ENCODE measurements around the gene FUT7.

Gene FUT7, protein sequence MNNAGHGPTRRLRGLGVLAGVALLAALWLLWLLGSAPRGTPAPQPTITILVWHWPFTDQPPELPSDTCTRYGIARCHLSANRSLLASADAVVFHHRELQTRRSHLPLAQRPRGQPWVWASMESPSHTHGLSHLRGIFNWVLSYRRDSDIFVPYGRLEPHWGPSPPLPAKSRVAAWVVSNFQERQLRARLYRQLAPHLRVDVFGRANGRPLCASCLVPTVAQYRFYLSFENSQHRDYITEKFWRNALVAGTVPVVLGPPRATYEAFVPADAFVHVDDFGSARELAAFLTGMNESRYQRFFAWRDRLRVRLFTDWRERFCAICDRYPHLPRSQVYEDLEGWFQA

DNA sequence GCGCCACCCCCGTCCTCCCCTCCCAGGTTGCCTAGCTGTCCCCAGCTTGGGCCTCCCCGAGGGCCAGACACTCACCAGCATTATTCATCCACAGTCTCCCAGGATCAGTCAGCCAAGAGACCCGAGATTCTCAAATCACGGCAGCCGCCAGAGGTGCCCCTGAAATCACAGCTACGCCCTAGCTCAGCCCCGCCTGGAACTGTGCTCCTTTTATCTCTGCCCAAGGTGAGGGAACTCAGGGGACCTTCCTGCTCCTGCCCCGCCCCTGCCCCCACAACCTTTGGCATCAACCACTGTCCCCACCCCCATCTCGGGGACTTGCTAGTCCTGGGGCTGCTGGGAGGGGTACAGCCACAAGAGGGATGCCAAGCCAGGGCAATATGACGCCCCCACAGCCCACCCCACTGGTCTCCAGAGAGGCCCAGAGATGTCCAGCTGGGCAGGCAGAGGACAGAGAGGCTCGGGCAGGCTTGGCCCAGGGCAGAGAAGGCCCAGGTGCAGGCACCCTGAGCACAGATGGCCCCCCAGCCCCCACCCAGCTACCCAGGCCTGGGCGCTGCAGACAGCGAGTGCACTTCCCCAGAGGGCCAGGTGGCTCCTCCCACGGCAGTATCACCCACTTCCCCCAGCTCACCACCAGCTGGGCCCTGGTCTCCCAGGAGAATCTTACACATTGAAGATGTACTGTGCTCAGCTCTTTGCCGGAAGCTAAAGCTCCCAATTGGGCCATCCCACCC, at the start of gene FUT7:
TSS of gene FUT7 (minus strand) at position 185 of the 737 bp plus-strand sequence. CDS start at position 88, 97 bp downstream.
- DNase-seq, result no peak

DNA sequence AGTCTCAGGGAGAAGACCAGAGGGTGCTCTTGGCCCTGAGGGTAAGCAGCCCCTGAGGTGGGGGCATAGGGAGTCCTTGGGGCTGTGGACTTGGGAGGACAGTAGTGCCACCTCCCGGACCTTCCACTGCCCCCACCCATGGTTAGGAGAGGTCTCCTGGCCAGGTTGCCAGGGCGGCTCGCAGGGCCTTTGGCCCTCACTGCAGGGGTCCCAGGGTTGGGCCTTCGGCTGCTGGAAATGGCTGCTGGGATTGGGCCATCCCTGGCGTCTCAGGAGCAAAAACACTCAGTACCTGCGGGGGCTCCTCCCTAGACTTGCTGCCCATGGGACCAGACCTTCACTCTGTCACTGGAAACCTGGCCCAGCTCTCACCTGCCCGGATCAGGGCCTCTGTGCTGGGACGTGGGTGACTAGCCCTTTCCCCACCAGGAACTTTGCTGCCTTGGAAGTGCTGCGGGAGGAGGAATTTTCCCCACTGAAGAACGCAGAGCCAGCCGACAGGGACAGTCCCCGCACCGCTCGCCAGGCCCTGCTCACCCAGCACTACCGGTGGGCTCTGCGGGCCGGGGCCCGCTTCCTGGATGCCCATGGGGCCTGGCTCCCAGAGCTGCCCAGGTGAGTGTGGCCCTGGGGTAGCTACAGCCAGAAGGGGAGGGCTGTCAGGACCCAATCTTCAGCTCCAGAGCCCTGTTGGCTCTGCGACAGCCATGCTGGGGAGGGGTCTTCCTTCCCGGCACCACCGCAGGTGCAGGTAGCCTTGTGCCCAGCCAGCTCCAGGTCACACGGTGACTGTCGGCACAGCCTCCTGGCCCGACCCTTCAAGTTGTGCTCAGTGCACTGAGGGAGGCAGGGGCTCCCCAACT, 48.6 kb upstream of the FUT7 start:
- DNase-seq, result no peak

DNA sequence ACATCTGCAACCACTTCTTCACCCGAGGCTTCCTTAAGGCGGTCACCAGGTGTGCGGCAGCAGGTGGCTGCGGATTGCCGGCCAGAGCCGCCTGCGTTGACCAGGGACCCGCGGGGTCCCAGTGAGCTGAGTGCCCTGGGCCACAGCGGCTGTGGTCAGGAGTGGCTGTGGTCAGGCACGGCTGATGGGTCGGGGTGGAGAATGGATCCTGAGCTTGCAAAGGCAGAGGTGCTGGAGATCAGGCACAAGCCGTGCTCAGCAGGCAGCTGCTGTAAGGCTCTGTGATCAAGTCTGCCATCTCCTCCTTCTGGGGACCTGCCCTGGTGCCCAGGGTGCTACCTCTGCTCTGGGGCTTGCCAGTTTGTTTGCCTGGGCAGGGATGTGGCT, 47.5 kb upstream of the FUT7 start:
- DNase-seq, result no peak

DNA sequence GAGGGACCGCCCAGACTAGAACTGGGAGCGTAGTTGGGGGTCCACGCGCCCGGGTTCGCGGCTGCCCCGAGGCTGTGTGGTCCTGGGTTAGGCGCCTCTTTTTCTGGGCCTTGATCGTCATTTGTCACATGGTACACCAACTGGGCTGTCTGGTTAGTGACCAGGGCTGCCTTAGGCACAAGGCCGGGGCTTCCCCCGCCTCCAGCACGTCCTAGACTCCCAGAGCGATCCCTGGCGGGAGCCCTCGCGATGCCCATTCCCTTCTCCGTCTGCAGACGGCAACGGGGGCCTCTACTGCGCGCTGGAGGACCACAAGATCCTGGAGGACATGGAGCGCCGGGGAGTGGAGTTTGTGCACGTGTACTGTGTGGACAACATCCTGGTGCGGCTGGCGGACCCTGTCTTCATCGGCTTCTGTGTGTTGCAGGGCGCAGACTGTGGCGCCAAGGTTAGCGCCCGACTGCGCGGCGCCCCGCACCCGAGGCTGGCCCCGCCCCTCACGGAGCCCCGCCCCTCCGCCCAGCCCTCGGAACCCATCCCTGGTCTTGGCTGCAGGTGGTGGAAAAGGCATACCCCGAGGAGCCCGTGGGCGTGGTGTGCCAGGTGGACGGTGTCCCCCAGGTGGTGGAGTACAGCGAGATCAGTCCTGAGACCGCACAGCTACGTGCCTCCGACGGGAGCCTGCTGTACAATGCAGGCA, 47.0 kb upstream of the FUT7 start:
- DNase-seq, result no peak

- peak; percentile 18 for DNase-seq
Observed at GRCh38 chr9:137077758-137078693, 46.1 kb upstream of the FUT7 start.

- DNase-seq, result peak; percentile 65
Observed at GRCh38 chr9:137077010-137077747, 45.3 kb upstream of the FUT7 start, which contains the start of gene UAP1L1. UAP1L1 (plus strand) TSS chr9:137077517; CDS start chr9:137077533, 16 bp downstream.

GRCh38 chr9:137076636-137077009, 44.7 kb upstream of the FUT7 start:
- no peak for DNase-seq

- DNase-seq, result no peak
Observed at GRCh38 chr9:137075275-137075775, 43.4 kb upstream of the FUT7 start.

GRCh38 chr9:137074657-137075274, 42.9 kb upstream of the FUT7 start:
- no peak for DNase-seq

- DNase-seq, result no peak
Observed at GRCh38 chr9:137073992-137074399, 42.1 kb upstream of the FUT7 start.

DNA sequence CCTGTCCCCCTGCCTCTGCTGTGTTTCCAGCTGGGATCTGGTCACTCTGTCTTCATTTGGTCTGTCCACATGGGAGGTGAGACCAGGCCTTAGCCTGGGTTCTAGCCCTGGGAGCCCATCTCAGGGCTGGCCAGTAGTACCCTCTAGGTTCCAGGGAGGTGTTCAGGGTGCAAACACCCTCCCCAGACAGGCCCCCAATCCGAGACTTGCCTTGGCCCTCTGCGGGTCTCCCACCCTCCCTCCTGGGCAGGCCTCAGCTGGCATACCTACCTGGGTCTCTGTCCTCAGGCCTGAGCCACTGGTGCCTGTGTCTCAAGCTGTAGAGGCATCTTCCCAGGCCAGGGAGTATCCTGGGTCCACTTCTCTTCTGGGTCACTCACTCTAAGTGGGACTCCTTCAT, 39.4 kb upstream of the FUT7 start:
- no peak for DNase-seq

DNA sequence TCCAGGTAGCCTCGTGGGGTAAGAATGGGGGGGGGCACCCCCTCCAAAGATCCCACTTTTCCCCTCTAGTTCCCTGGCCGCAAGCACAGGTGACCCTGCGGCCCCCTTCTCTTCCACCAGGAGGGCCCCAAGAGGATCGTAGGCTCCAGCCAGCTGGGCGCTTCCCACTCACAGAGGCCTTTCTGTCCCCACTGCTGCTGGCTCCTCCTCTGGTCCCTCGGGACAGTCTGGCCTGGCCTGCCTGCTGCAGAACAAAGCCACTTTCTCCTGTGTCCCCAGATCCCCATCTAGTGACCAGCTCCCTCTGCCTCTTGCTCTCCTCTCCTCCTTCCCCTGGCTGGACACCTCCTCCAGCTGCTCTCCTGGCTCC, 39.0 kb upstream of the FUT7 start:
- no peak for DNase-seq

- peak; percentile 85 for DNase-seq
Observed at GRCh38 chr9:137070201-137070905, 38.5 kb upstream of the FUT7 start, which contains the start of gene SAPCD2. SAPCD2 (minus strand) TSS chr9:137070557; CDS start chr9:137070460, 97 bp downstream.

DNA sequence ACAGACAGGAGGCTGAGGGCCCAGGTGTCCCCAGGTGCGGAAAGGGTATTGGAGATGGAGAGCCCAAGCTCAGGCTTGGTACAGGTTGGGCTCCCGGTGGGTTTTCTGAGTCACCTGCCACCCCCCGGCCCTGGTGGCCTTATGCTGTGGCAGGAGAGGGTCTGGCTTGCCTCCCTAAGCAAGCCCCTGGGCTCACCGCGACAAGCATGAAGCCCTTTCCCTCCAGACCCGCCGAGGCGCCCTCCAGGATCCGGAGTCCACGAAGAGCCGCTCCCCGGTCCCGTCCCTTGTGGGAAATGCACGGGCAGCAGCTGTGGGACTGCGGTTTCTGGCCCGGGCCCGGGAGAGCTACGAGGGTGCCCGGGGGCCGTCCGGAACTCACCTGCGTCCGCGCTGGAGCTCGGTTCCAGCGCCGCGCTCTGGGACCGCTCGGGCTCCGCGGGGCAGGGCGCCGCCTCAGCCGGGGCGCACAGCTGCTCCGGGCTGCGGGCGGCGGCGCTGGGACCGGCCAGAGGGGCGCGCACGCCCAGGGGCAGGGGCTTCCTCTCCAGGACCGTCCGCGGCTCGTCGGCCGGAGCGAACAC, 37.7 kb upstream of the FUT7 start:
- no peak for DNase-seq

- no peak for DNase-seq
Observed at GRCh38 chr9:137068539-137069507, 36.9 kb upstream of the FUT7 start.

- DNase-seq, result peak; percentile 61
Observed at GRCh38 chr9:137067860-137068538, 36.1 kb upstream of the FUT7 start.

Data from HCEC 1CT (cell line).